IMR-90 (cell line): ENCODE results near the gene SHROOM3. TPM values are rescaled to one million over a fixed set of nuclear protein-coding genes. Genes with fewer than 3 reads are reported as not detected.
A peak's percentile ranks its signal among the peaks of the same experiment; 100 is the strongest.

Experiments
- ATAC-seq: fragments of 200-7000 bp; cut with Tn5 transposase; 2 replicates; pipeline ENCODE4 v1.9.1; 2020; ENCODE audit warnings: low read depth, mild to moderate bottlenecking, moderate library complexity
- BruUV-seq: library from RNA; stranded (reverse); fragments of 400-500 nt; replicated peaks from 2 replicates; lab custom pipeline; 2021; lab: Mats Ljungman, UMichigan
- CTCF ChIA-PET: fragments of 300-600 bp; formaldehyde crosslinking; extraction: SDS; loops from one replicate; lab custom pipeline; 2021; ENCODE audit warnings: antibody characterized with exemption; lab: Yijun Ruan, JAX
- POLR2A ChIA-PET: fragments of 300-600 bp; sonication (Branson Sonifier 250); formaldehyde crosslinking; loops from one replicate; lab custom pipeline; 2022; ENCODE audit warnings: antibody characterized with exemption; ENCODE audit not compliant: unreplicated experiment; lab: Charles Lee
- DNase-seq: peaks from one replicate; pipeline ENCODE4 v3.0.0; 2013
- H2AFZ ChIP-seq: replicated peaks from 2 replicates; pipeline ENCODE3; 2013; ENCODE audit warnings: low read length, mild to moderate bottlenecking; ENCODE audit not compliant: poor library complexity
- H2AK5ac ChIP-seq: 2 replicates; pipeline ENCODE4 v1.6.1; 2013; ENCODE audit warnings: low read depth, low read length, inconsistent platforms
- H2AK9ac ChIP-seq: replicated peaks from 2 replicates; pipeline ENCODE3; 2013; ENCODE audit warnings: mild to moderate bottlenecking, low read depth, low read length, moderate library complexity; ENCODE audit not compliant: poor library complexity
- H2BK120ac ChIP-seq: 2 replicates; pipeline ENCODE4 v1.6.1; 2013; ENCODE audit warnings: low read depth, low read length, inconsistent platforms
- H2BK15ac ChIP-seq: 3 replicates; pipeline ENCODE4 v1.6.1; 2013; ENCODE audit warnings: low read depth, low read length, inconsistent platforms
- H2BK20ac ChIP-seq: 2 replicates; pipeline ENCODE4 v1.6.1; 2013; ENCODE audit warnings: low read depth, mild to moderate bottlenecking, inconsistent platforms, low read length, moderate library complexity
- H2BK5ac ChIP-seq: 2 replicates; pipeline ENCODE4 v1.6.1; 2013; ENCODE audit warnings: mild to moderate bottlenecking, low read depth, low read length, inconsistent platforms; ENCODE audit not compliant: poor library complexity, severe bottlenecking
- H3K14ac ChIP-seq: replicated peaks from 2 replicates; pipeline ENCODE4 v1.6.1; 2013; ENCODE audit warnings: low read depth, low read length, inconsistent platforms
- H3K18ac ChIP-seq: 2 replicates; pipeline ENCODE4 v1.6.1; 2013; ENCODE audit warnings: low read depth, low read length, control low read depth
- H3K23ac ChIP-seq: 2 replicates; pipeline ENCODE4 v1.6.1; 2013; ENCODE audit warnings: low read depth, low read length, inconsistent platforms
- H3K27ac ChIP-seq: 2 replicates; pipeline ENCODE4 v1.5.1; 2013; ENCODE audit warnings: mild to moderate bottlenecking, control low read depth, low read length; ENCODE audit not compliant: insufficient read depth
- H3K27me3 ChIP-seq: 2 replicates; pipeline ENCODE4 v1.6.1; 2013; ENCODE audit warnings: low read length; ENCODE audit not compliant: control insufficient read depth, insufficient read depth
- H3K36me3 ChIP-seq: 2 replicates; pipeline ENCODE4 v1.6.1; 2013; ENCODE audit warnings: low read length, mixed read lengths; ENCODE audit not compliant: control insufficient read depth, insufficient read depth
- H3K4ac ChIP-seq: 2 replicates; pipeline ENCODE4 v1.6.1; 2013; ENCODE audit warnings: low read depth, low read length, inconsistent platforms
- H3K4me1 ChIP-seq: 2 replicates; pipeline ENCODE4 v1.6.1; 2013; ENCODE audit warnings: low read length, mixed read lengths; ENCODE audit not compliant: control insufficient read depth, insufficient read depth
- H3K4me2 ChIP-seq: 2 replicates; pipeline ENCODE4 v1.6.1; 2013; ENCODE audit warnings: low read depth, mild to moderate bottlenecking, control low read depth, low read length, moderate library complexity
- H3K4me3 ChIP-seq: 2 replicates; pipeline ENCODE4 v1.5.1; 2013; ENCODE audit warnings: low read depth, mild to moderate bottlenecking, control low read depth, low read length, moderate library complexity; ENCODE audit not compliant: insufficient read depth
- H3K56ac ChIP-seq: 2 replicates; pipeline ENCODE4 v1.6.1; 2013; ENCODE audit warnings: low read length, inconsistent platforms; ENCODE audit not compliant: insufficient read depth; ENCODE audit errors: extremely low read depth
- H3K79me1 ChIP-seq, 2 experiments: 2 replicates each; pipeline ENCODE4 v1.6.1; 2013; ENCODE audit warnings: low read length in 2 of 2, inconsistent platforms in 1 of 2, low read depth in 1 of 2
- H3K9ac ChIP-seq: 2 replicates; pipeline ENCODE4 v1.6.1; 2013; ENCODE audit warnings: low read depth, low read length, control low read depth
- H3K9me1 ChIP-seq: 2 replicates; pipeline ENCODE4 v1.6.1; 2013; ENCODE audit warnings: low read length, inconsistent platforms; ENCODE audit not compliant: insufficient read depth
- H3K9me3 ChIP-seq: 2 replicates; pipeline ENCODE4 v1.6.1; 2013; ENCODE audit warnings: low read length; ENCODE audit not compliant: control insufficient read depth, insufficient read depth
- H4K20me1 ChIP-seq: 2 replicates; pipeline ENCODE4 v1.6.1; 2013; ENCODE audit warnings: low read length, inconsistent platforms; ENCODE audit not compliant: insufficient read depth
- H4K5ac ChIP-seq: 2 replicates; pipeline ENCODE4 v1.6.1; 2013; ENCODE audit warnings: mild to moderate bottlenecking, low read depth, low read length, control low read depth
- H4K8ac ChIP-seq, 2 experiments: 2 replicates each; pipeline ENCODE4 v1.6.1; 2013; ENCODE audit warnings: low read depth in 2 of 2, low read length in 2 of 2, control low read depth in 1 of 2, inconsistent platforms in 1 of 2
- H4K91ac ChIP-seq: 2 replicates; pipeline ENCODE4 v1.6.1; 2013; ENCODE audit warnings: low read depth, low read length, inconsistent platforms; ENCODE audit not compliant: insufficient read depth
- BHLHE40 ChIP-seq: fragments of 150-350 bp; IDR thresholded peaks from 2 replicates; pipeline ENCODE4 v1.6.1; 2016; ENCODE audit warnings: mild to moderate bottlenecking, low read depth, low read length
- CEBPB ChIP-seq: IDR thresholded peaks from 2 replicates; pipeline ENCODE4 v1.6.1; 2012; ENCODE audit warnings: low read depth, low read length, improper control_type of control experiment
- CHD1 ChIP-seq: IDR thresholded peaks from 2 replicates; pipeline ENCODE4 v1.6.1; 2012; ENCODE audit warnings: low read depth, low read length, improper control_type of control experiment
- FOS ChIP-seq: fragments of 150-350 bp; IDR thresholded peaks from 2 replicates; pipeline ENCODE4 v1.6.1; 2016; ENCODE audit warnings: low read depth, low read length
- MAFK ChIP-seq: IDR thresholded peaks from 2 replicates; pipeline ENCODE4 v1.6.1; 2012; ENCODE audit warnings: low read depth, low read length, improper control_type of control experiment
- MAZ ChIP-seq: IDR thresholded peaks from 2 replicates; pipeline ENCODE4 v1.6.1; 2012; ENCODE audit warnings: low read depth, mild to moderate bottlenecking, low read length, improper control_type of control experiment, moderate library complexity, borderline replicate concordance
- MXI1 ChIP-seq: IDR thresholded peaks from 2 replicates; pipeline ENCODE4 v1.6.1; 2012; ENCODE audit warnings: low read depth, mild to moderate bottlenecking, low read length, moderate library complexity, borderline replicate concordance
- NFE2L2 ChIP-seq: fragments of 150-350 bp; IDR thresholded peaks from 2 replicates; pipeline ENCODE4 v1.6.1; 2016; ENCODE audit warnings: low read depth, mild to moderate bottlenecking, low read length
- POLR2A ChIP-seq: IDR thresholded peaks from 2 replicates; pipeline ENCODE4 v1.6.1; 2012; ENCODE audit warnings: mild to moderate bottlenecking, low read depth, low read length
- RAD21 ChIP-seq: IDR thresholded peaks from 2 replicates; pipeline ENCODE4 v1.6.1; 2012; ENCODE audit warnings: low read length, improper control_type of control experiment
- RFX5 ChIP-seq: IDR thresholded peaks from 2 replicates; pipeline ENCODE4 v1.8.0; 2012; ENCODE audit warnings: low read depth, mild to moderate bottlenecking, low read length, moderate library complexity
- SMC3 ChIP-seq: fragments of 150-350 bp; IDR thresholded peaks from 2 replicates; pipeline ENCODE4 v1.6.1; 2016; ENCODE audit warnings: low read depth, mild to moderate bottlenecking, antibody characterized with exemption, low read length, moderate library complexity
- dilution Hi-C: fragments of 300-500 bp; cut with HindIII; formaldehyde crosslinking; loops from one replicate; pipeline ENCODE4 v1.14.3; 2018; ENCODE audit warnings: low sequenced_read_pairs; ENCODE audit not compliant: unreplicated experiment
- in situ Hi-C: fragments of 300-500 bp; cut with MboI; formaldehyde crosslinking; loops from 3 replicates; pipeline ENCODE4 v1.14.3; 2019; ENCODE audit warnings: low sequenced_read_pairs, inconsistent platforms, mixed read lengths
- intact Hi-C: fragments of 100-400 bp; cut with micrococcal nuclease; formaldehyde crosslinking; loops from 2 replicates; pipeline ENCODE4 v1.10.0; 2022
- polyA plus RNA-seq, 3 experiments: library from polyadenylated mRNA; depleted of rRNA; stranded (reverse); fragments of >200 nt; gene quantifications; 2 replicates each; pipeline ENCODE4 v1.2.3, GENCODE V29; 2012; ENCODE audit warnings: low replicate concordance in 1 of 3
- total RNA-seq: library from RNA; depleted of rRNA; stranded (reverse); fragments of >200 nt; gene quantifications from 2 replicates; pipeline ENCODE4 v1.2.3, GENCODE V29; 2012
- TF ChIP-seq, protein P1 (sequence below): fragments of 150-350 bp; IDR thresholded peaks from 2 replicates; pipeline ENCODE4 v1.6.1; 2016; ENCODE audit warnings: low read depth, mild to moderate bottlenecking, low read length, moderate library complexity, borderline replicate concordance
- TF ChIP-seq, protein P2 (sequence below): conservative IDR thresholded peaks from 2 replicates; pipeline ENCODE4 v1.5.1; 2012; ENCODE audit warnings: mild to moderate bottlenecking, low read depth, low read length, improper control_type of control experiment

The SHROOM3 gene
- total and polyA plus RNA-seq, 2 of the 4 experiments (the other 2 are of a cell fraction), result 10.8 to 19.5 TPM

DNA sequence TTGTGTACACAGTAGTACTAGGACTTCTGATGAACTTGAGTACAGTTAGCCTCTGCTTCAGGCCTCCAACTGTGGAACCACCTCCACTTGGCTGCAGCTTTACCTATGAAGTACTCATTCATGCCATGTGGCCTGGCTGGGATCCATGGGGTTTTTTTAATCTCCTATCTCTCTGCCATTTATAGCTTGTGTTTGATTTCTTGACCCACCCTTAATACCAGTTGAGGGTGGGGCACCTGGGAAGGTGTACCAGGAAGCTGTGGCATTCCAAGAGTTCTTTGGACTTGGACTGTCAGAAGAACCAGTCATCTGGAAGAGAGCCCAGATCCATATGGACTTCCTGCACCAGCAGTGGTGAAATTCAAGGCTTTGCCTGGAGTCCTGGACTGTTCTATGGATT lies 230.1 kb downstream of the SHROOM3 start:
- dilution Hi-C loops, result no loop called here
- no peaks in the 10 kb centered on the region for H4K20me1 ChIP-seq
- H4K5ac ChIP-seq, result peak overlapping the region; percentile 44; the same call in 1 of the 2 replicates
- H3K18ac ChIP-seq, result peak overlapping the region; percentile 28; the same call in 1 of the 2 replicates
- H3K4me3 ChIP-seq, result no peak overlapping the region
- peak overlapping the region; percentile 63 for H2BK20ac ChIP-seq
- H3K27ac ChIP-seq, result no peak overlapping the region
- intact Hi-C loops, result no loop called here
- peak overlapping the region; percentile 76 for H3K4ac ChIP-seq
- H2BK120ac ChIP-seq, result peak overlapping the region; percentile 69; the same call in 1 of the 2 replicates
- CTCF ChIA-PET, result no interaction called here
- no peak overlapping the region for H2AFZ ChIP-seq
- H3K14ac ChIP-seq, result peak overlapping the region; percentile 62
- in situ Hi-C loops, result no loop called here
- peaks cover 2% of the 10 kb centered on the region; the same call in 1 of the 2 replicates for H3K4me1 ChIP-seq
- H2BK5ac ChIP-seq, result peak overlapping the region; percentile 9
- peak overlapping the region; percentile 70; the same call in 1 of the 2 replicates for H2AK5ac ChIP-seq
- POLR2A ChIA-PET, result no interaction called here
- H3K36me3 ChIP-seq, result no peaks in the 10 kb centered on the region
- peak overlapping the region; percentile 26 for H2AK9ac ChIP-seq
- no peaks in the 10 kb centered on the region for H3K9me1 ChIP-seq
- no TSS peak for BruUV-seq
- no peak for ATAC-seq
- peak overlapping the region; percentile 15; the same call in 1 of the 2 replicates for H4K91ac ChIP-seq
- H2BK15ac ChIP-seq, result no peak overlapping the region; the same call in 2 of the 3 replicates
- TF ChIP-seq MAZ (no peak), POLR2A (no peak), RFX5 (no peak), MAFK (no peak), CHD1 (no peak), NFE2L2 (no peak), RAD21 (no peak), BHLHE40 (no peak), MXI1 (no peak), FOS (no peak), SMC3 (no peak), CEBPB (no peak)
- TF ChIP-seq, protein P1, sequence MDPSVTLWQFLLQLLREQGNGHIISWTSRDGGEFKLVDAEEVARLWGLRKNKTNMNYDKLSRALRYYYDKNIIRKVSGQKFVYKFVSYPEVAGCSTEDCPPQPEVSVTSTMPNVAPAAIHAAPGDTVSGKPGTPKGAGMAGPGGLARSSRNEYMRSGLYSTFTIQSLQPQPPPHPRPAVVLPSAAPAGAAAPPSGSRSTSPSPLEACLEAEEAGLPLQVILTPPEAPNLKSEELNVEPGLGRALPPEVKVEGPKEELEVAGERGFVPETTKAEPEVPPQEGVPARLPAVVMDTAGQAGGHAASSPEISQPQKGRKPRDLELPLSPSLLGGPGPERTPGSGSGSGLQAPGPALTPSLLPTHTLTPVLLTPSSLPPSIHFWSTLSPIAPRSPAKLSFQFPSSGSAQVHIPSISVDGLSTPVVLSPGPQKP, result no peak
- TF ChIP-seq, protein P2, sequence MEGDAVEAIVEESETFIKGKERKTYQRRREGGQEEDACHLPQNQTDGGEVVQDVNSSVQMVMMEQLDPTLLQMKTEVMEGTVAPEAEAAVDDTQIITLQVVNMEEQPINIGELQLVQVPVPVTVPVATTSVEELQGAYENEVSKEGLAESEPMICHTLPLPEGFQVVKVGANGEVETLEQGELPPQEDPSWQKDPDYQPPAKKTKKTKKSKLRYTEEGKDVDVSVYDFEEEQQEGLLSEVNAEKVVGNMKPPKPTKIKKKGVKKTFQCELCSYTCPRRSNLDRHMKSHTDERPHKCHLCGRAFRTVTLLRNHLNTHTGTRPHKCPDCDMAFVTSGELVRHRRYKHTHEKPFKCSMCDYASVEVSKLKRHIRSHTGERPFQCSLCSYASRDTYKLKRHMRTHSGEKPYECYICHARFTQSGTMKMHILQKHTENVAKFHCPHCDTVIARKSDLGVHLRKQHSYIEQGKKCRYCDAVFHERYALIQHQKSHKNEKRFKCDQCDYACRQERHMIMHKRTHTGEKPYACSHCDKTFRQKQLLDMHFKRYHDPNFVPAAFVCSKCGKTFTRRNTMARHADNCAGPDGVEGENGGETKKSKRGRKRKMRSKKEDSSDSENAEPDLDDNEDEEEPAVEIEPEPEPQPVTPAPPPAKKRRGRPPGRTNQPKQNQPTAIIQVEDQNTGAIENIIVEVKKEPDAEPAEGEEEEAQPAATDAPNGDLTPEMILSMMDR, result no peak
- H3K9ac ChIP-seq, result no peak overlapping the region
- no peaks in the 10 kb centered on the region for H3K27me3 ChIP-seq
- H3K56ac ChIP-seq, result no peak overlapping the region
- DNase-seq, result peak; percentile 43
- no peak overlapping the region for H3K4me2 ChIP-seq
- no peaks in the 10 kb centered on the region for H3K9me3 ChIP-seq
- peak overlapping the region; percentile 20; the same call in 1 of the 2 replicates for H3K23ac ChIP-seq
- peak overlapping the region in 1 of 2 experiments; percentile 13; a peak in 2 of 4 replicates for H4K8ac ChIP-seq
- peaks cover 0 to 6% of the 10 kb centered on the region in 2 experiments; a peak in 2 of 4 replicates for H3K79me1 ChIP-seq
